Activated naive CD4-positive, alpha-beta T cell treated with anti-CD3 and anti-CD28 coated beads for 36 hours (primary cell): ENCODE results near the gene BCL2. TPM values are rescaled to one million over a fixed set of nuclear protein-coding genes. Genes with fewer than 3 reads are reported as not detected.
A peak's percentile ranks its signal among the peaks of the same experiment; 100 is the strongest.

ENCODE experiments used
- CTCF ChIA-PET: fragments of 350-600 bp; sonication (Branson Sonifier 250); formaldehyde crosslinking; loops from one replicate; lab custom pipeline; 2021; ENCODE audit warnings: antibody characterized with exemption; lab: Charles Lee
- DNase-seq: peaks from one replicate; pipeline ENCODE4 v3.0.0-alpha.2; 2020
- H3K27ac Mint-ChIP-seq: one replicate; pipeline ENCODE4 v1.8.0; 2021; ENCODE audit warnings: mild to moderate bottlenecking, mixed read lengths
- H3K27me3 Mint-ChIP-seq: one replicate; pipeline ENCODE4 v1.8.0; 2021; ENCODE audit warnings: low read depth, mixed read lengths
- H3K36me3 Mint-ChIP-seq: one replicate; pipeline ENCODE4 v1.8.0; 2021; ENCODE audit warnings: low read depth, mixed read lengths
- H3K4me1 Mint-ChIP-seq: one replicate; pipeline ENCODE4 v1.8.0; 2021; ENCODE audit warnings: low read depth, mixed read lengths
- H3K4me3 Mint-ChIP-seq: one replicate; pipeline ENCODE4 v1.8.0; 2021; ENCODE audit warnings: mild to moderate bottlenecking, moderate library complexity, mixed read lengths
- H3K9me3 Mint-ChIP-seq: one replicate; pipeline ENCODE4 v1.8.0; 2021; ENCODE audit warnings: mixed read lengths
- intact Hi-C: fragments of 100-400 bp; cut with micrococcal nuclease; formaldehyde crosslinking; loops from one replicate; pipeline ENCODE4 v1.15.1; 2023
- total RNA-seq, 2 experiments: library from RNA; stranded (reverse); gene quantifications; one replicate each; pipeline ENCODE4 v1.2.3, GENCODE V29; 2021

Gene BCL2
- total RNA-seq, 2 experiments from 2014 or later, result 48.4 to 49.6 TPM

DNA sequence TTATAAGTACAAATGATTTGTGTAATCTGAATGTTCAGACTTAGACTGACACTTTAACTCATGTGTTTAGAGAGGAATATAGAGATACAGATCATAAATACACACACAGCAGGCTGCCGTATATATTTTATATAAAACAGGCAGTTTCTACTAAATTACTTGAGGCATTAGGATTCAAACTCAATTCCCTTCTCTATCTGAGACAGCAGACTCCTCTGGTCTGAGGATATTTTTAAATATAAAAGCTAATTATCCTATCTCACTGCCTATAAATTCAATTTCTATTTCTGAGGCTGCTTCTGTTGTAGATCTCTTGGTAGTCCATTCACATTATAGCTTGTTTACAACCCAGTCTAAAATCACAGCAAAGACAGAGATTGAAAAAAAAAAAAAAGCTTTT lies 46.9 kb downstream of the BCL2 start:
- intact Hi-C loops, result loop anchor here (2.0 kb wide), 1 partner anchor 14 kb away; no protein-coding TSS in a partner anchor
- CTCF ChIA-PET, result interaction anchor here (0.7 kb wide), 1 partner anchor 59 kb away, joined by 3 read pairs; no protein-coding TSS in a partner anchor
- DNase-seq, result no peak
- no peak overlapping the region for H3K4me3 Mint-ChIP-seq
- no peaks in the 10 kb centered on the region for H3K9me3 Mint-ChIP-seq
- no peaks in the 10 kb centered on the region for H3K27me3 Mint-ChIP-seq
- peaks cover 71% of the 10 kb centered on the region for H3K4me1 Mint-ChIP-seq
- no peak overlapping the region for H3K27ac Mint-ChIP-seq
- peaks cover 13% of the 10 kb centered on the region for H3K36me3 Mint-ChIP-seq

GRCh38 chr18:63271881-63272299 lies 47.7 kb downstream of the BCL2 start:
- Mint-ChIP-seq H3K9me3 (no peaks in the 10 kb centered on the region), H3K27me3 (no peaks in the 10 kb centered on the region), H3K27ac (no peak overlapping the region), H3K4me3 (no peak overlapping the region), H3K36me3 (peaks cover 14% of the 10 kb centered on the region), H3K4me1 (peaks cover 75% of the 10 kb centered on the region)
- DNase-seq, result no peak
- CTCF ChIA-PET, result no interaction called here
- intact Hi-C loops, result loop anchor here (2.0 kb wide), 1 partner anchor 15 kb away; no protein-coding TSS in a partner anchor

GRCh38 chr18:63271148-63271547 lies 48.4 kb downstream of the BCL2 start:
- Mint-ChIP-seq H3K27ac (no peak overlapping the region), H3K36me3 (peaks cover 13% of the 10 kb centered on the region), H3K9me3 (no peaks in the 10 kb centered on the region), H3K4me3 (no peak overlapping the region), H3K27me3 (no peaks in the 10 kb centered on the region), H3K4me1 (peaks cover 75% of the 10 kb centered on the region)
- no peak for DNase-seq
- intact Hi-C loops, result no loop called here
- CTCF ChIA-PET, result no interaction called here

DNA sequence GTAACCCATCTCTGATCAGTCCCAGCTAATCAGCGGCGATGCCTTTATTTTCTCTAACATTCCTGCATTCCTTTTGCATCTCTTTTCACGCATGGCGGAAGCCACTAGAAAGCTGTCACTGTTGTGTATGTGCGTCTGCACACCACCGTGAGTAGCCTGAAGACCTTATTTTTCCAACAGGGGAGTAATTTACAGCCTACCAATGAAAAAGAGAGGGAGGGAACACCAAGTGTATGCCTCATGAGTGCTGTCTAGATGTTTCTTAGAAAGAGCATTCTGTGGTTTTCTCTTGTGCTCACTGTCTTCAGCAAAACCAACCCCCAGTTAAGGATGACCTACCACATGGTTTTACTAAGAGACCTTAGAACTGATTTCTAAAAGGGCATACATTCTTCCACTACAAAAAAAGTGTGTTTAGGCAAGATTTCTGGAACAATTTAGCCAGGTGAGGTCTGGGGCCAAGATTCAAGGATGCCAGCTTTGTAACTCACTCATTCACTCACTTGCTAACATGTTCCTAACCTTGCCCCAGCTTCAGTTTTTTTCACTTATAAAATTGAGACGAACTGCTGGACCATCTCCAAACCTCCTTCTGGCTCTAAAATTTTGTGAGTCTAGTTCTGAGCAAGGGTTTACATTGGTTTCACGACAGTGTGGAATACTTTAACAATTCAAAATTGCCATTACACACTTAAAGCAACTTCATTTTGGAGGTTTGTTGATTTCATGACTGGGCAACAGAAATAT lies 51.4 kb downstream of the BCL2 start:
- H3K36me3 Mint-ChIP-seq, result peaks cover 14% of the 10 kb centered on the region

GRCh38 chr18:63266888-63267790 lies 52.4 kb downstream of the BCL2 start:
- CTCF ChIA-PET, result interaction anchor here (0.6 to 1.7 kb wide), 2 partner anchors 51 to 994 kb away, joined by 4 to 12 read pairs; no protein-coding TSS in a partner anchor
- Mint-ChIP-seq H3K4me3 (no peak overlapping the region), H3K36me3 (peaks cover 23% of the 10 kb centered on the region), H3K27me3 (no peaks in the 10 kb centered on the region), H3K9me3 (no peaks in the 10 kb centered on the region), H3K4me1 (peaks cover 71% of the 10 kb centered on the region), H3K27ac (peak overlapping the region; percentile 37)
- no peak for DNase-seq
- intact Hi-C loops, result no loop called here

More for the DNA sequence above, 51.4 kb downstream of the BCL2 start:
- Mint-ChIP-seq H3K4me3 (no peak overlapping the region), H3K27ac (peak overlapping the region; percentile 19), H3K27me3 (no peaks in the 10 kb centered on the region), H3K4me1 (peaks cover 69% of the 10 kb centered on the region), H3K9me3 (no peaks in the 10 kb centered on the region)
- intact Hi-C loops, result loop anchor here (2.0 kb wide), 1 partner anchor 47 kb away; no protein-coding TSS in a partner anchor
- DNase-seq, result no peak
- CTCF ChIA-PET, result interaction anchor here (0.6 to 0.8 kb wide), 3 partner anchors 10 to 116 kb away, joined by 3 read pairs; no protein-coding TSS in a partner anchor

DNA sequence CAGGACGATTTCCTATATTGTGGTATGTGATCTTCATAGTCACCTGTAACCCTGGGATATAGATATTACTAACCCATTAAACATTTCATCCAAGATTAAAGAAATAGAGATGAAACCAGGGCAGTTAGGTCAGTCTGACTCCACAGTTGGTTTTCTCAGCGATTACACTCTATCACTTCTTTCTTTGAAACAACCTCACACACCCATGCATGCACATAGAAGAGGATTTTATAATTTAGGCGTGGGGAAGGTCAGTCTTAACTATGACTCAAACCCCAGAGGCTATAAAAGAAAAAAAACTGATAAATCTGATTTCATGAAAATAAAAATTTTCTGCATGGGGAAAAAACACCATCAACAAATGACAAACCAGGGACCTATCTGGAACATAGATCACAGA lies 54.2 kb downstream of the BCL2 start:
- no peak for DNase-seq
- H3K27me3 Mint-ChIP-seq, result no peaks in the 10 kb centered on the region
- CTCF ChIA-PET, result no interaction called here
- peaks cover 2% of the 10 kb centered on the region for H3K9me3 Mint-ChIP-seq
- H3K4me1 Mint-ChIP-seq, result peaks cover 70% of the 10 kb centered on the region
- H3K4me3 Mint-ChIP-seq, result no peak overlapping the region
- no peak overlapping the region for H3K27ac Mint-ChIP-seq
- intact Hi-C loops, result no loop called here
- H3K36me3 Mint-ChIP-seq, result peaks cover 30% of the 10 kb centered on the region

DNA sequence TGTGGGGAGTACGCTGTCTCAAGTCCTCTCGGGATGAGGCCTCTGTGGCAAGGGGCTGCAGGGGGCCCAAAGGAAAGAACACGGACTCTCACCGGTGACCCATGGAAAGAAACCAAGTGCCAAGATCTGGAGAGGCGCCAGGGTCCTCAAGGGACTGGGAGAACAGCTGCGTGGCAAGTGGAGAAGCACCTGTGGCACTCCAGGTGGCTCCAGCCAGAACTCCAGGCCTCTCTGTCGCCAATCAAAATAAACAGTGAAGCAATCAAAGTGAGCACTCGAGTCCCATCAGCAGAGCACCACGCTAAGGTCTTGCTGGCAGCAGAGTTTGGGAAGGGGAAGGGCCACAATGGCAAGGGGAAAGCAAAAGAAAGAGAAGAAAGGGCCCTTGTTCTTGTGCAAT lies 54.7 kb downstream of the BCL2 start:
- no peak overlapping the region for H3K27ac Mint-ChIP-seq
- H3K4me1 Mint-ChIP-seq, result peaks cover 72% of the 10 kb centered on the region

DNA sequence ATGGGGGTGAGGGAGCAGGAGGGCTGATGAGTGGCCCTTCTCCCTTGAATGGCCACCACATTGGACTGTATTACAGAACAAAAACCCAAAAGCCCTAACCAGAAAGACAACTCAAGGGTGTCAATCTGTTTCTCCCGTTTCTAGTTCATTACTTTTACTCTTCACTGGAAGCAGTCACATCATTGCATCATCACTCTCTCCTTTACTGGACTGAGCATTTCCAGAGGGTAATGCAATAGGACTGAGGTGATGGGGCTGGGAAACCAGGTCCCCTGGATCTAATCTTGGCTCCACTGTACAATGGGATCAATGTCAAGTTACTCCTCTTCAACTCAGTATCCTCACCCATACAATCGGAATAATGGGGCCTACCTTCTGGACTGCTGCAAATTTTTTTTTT lies 56.1 kb downstream of the BCL2 start:
- no peak for DNase-seq
- intact Hi-C loops, result no loop called here
- CTCF ChIA-PET, result no interaction called here
- H3K36me3 Mint-ChIP-seq, result peaks cover 36% of the 10 kb centered on the region
- H3K9me3 Mint-ChIP-seq, result peaks cover 2% of the 10 kb centered on the region
- H3K27me3 Mint-ChIP-seq, result no peaks in the 10 kb centered on the region
- H3K4me1 Mint-ChIP-seq, result peaks cover 76% of the 10 kb centered on the region
- no peak overlapping the region for H3K4me3 Mint-ChIP-seq
- H3K27ac Mint-ChIP-seq, result no peak overlapping the region

More for the DNA sequence above, 54.7 kb downstream of the BCL2 start:
- CTCF ChIA-PET, result no interaction called here
- no peak for DNase-seq
- H3K4me3 Mint-ChIP-seq, result no peak overlapping the region
- intact Hi-C loops, result no loop called here
- peaks cover 30% of the 10 kb centered on the region for H3K36me3 Mint-ChIP-seq
- peaks cover 2% of the 10 kb centered on the region for H3K9me3 Mint-ChIP-seq
- H3K27me3 Mint-ChIP-seq, result no peaks in the 10 kb centered on the region

- intact Hi-C loops, result no loop called here
- CTCF ChIA-PET, result interaction anchor here (0.6 kb wide), 1 partner anchor 39 kb away, joined by 3 read pairs; no protein-coding TSS in a partner anchor
- Mint-ChIP-seq H3K4me3 (no peak overlapping the region), H3K36me3 (peaks cover 36% of the 10 kb centered on the region), H3K27me3 (no peaks in the 10 kb centered on the region), H3K27ac (no peak overlapping the region), H3K9me3 (peaks cover 2% of the 10 kb centered on the region), H3K4me1 (peaks cover 73% of the 10 kb centered on the region)
- DNase-seq, result no peak
Measured at GRCh38 chr18:63262369-63263335, 56.9 kb downstream of the BCL2 start.

- H3K4me1 Mint-ChIP-seq, result peaks cover 69% of the 10 kb centered on the region
- H3K27me3 Mint-ChIP-seq, result no peaks in the 10 kb centered on the region
- CTCF ChIA-PET, result no interaction called here
- intact Hi-C loops, result no loop called here
- H3K9me3 Mint-ChIP-seq, result peaks cover 2% of the 10 kb centered on the region
- H3K27ac Mint-ChIP-seq, result no peak overlapping the region
- peaks cover 42% of the 10 kb centered on the region for H3K36me3 Mint-ChIP-seq
- H3K4me3 Mint-ChIP-seq, result no peak overlapping the region
- no peak for DNase-seq
Measured at GRCh38 chr18:63261029-63261428, 58.5 kb downstream of the BCL2 start.

DNA sequence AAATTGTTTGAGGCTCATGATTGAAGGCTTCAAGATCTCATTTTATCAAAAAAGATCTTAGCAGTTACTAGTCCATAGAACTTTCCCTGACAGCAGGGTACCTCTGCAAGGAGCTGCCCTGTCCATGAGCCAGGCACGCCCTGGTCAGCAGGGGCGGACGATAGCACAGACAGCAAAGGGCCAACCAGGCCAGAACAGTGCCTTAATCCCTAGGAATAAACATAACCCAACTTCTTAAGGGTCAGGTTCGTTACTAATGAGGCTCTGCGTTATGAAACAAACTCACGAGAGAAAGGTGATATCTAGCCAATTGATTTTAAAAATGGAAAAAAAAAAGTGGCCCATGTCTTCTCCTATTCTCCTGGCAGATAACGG lies 59.2 kb downstream of the BCL2 start:
- DNase-seq, result no peak
- Mint-ChIP-seq H3K36me3 (peaks cover 44% of the 10 kb centered on the region), H3K9me3 (peaks cover 2% of the 10 kb centered on the region), H3K27ac (no peak overlapping the region), H3K4me3 (no peak overlapping the region), H3K4me1 (peaks cover 70% of the 10 kb centered on the region), H3K27me3 (no peaks in the 10 kb centered on the region)
- intact Hi-C loops, result no loop called here
- CTCF ChIA-PET, result no interaction called here
